SK-N-MC (cell line): Measurements from ENCODE around the gene MYZAP.

Experiments
- DNase-seq: peaks from one replicate; pipeline ENCODE4 v3.0.0-alpha.2; 2011; ENCODE audit warnings: low read depth, low spot score
- H3K27ac ChIP-seq: fragments of 200-600 bp; sonication (generic); 2 replicates; pipeline ENCODE4 v1.5.1; 2016; ENCODE audit warnings: mixed run types
- H3K36me3 ChIP-seq: fragments of 200-600 bp; sonication (generic); 2 replicates; pipeline ENCODE4 v1.6.1; 2017; ENCODE audit warnings: antibody characterized with exemption, low read length, mixed read lengths; ENCODE audit not compliant: insufficient read depth
- H3K4me3 ChIP-seq: fragments of 200-600 bp; sonication (generic); 2 replicates; pipeline ENCODE4 v1.5.1; 2016
- H3K9ac ChIP-seq: fragments of 200-600 bp; sonication (generic); 2 replicates; pipeline ENCODE4 v1.8.0; 2017; ENCODE audit warnings: mixed run types, mixed read lengths; ENCODE audit not compliant: insufficient read length
- H3K9me3 ChIP-seq: fragments of 200-600 bp; sonication (generic); 2 replicates; pipeline ENCODE4 v1.6.1; 2017; ENCODE audit warnings: low read depth, mild to moderate bottlenecking, antibody characterized with exemption, low read length, moderate library complexity, mixed read lengths
- EZH2 ChIP-seq: fragments of 200-600 bp; sonication (generic); IDR thresholded peaks from one replicate; pipeline ENCODE4 v1.6.1; 2017; ENCODE audit warnings: antibody characterized with exemption
- FOXP2 ChIP-seq: optimal IDR thresholded peaks from 2 replicates; pipeline ENCODE3; 2011; ENCODE audit warnings: mild to moderate bottlenecking, moderate library complexity; ENCODE audit not compliant: insufficient read depth; ENCODE audit errors: extremely low read length, control extremely low read depth
- POLR2AphosphoS5 ChIP-seq: IDR thresholded peaks from 2 replicates; pipeline ENCODE4 v1.6.1; 2012; ENCODE audit warnings: mild to moderate bottlenecking, low read depth, low read length, borderline replicate concordance

MYZAP gene

GRCh38 chr15:57639306-57639705 is 47.6 kb downstream of the MYZAP start:
- TF ChIP-seq POLR2AphosphoS5 (no peak), EZH2 (no peak), FOXP2 (no peak)
- Histone ChIP-seq H3K9me3 (no peaks in the 10 kb centered on the region), H3K27ac (no peak overlapping the region), H3K36me3 (no peaks in the 10 kb centered on the region), H3K4me3 (no peak overlapping the region), H3K9ac (no peak overlapping the region)
- DNase-seq, result no peak

DNA sequence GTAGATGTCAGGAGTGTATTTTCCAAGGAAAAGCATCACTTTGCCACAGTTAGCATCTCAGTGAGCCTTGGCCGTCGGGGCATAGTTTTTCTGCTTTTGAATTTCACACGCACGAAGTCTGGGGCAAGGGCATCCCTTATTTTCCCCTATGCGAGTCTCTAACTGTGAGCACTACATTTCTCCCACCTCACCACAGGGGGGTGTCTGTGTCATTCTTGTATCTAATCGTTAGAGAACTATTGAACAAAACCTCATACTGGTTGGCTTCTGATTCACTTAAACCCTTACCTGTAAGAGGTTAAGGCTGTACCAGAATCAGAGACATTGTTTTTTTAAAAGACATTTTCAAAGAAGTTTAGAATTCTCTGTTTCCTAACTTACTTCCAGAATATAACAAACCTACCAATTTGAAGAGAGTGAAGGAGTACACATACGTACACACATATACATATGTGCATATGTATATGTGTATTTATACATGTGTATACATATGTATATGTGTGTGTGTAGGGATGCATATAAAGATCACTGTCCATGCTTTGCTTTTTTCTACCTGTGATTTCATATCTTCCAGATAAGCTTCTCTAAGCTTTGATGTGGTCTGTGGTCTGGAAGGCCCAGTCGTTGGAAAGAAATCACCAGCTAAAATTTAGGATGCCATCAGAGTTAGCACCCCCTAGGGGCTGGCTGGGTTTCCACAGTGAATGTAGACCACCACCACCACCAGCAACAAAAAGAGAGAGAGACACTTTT is 49.4 kb downstream of the MYZAP start:
- DNase-seq, result no peak
- no peak overlapping the region for H3K4me3 ChIP-seq
- no peak overlapping the region for H3K27ac ChIP-seq
- H3K36me3 ChIP-seq, result no peaks in the 10 kb centered on the region
- TF ChIP-seq EZH2 (no peak), FOXP2 (no peak), POLR2AphosphoS5 (no peak)
- H3K9me3 ChIP-seq, result no peaks in the 10 kb centered on the region
- H3K9ac ChIP-seq, result no peak overlapping the region

DNA sequence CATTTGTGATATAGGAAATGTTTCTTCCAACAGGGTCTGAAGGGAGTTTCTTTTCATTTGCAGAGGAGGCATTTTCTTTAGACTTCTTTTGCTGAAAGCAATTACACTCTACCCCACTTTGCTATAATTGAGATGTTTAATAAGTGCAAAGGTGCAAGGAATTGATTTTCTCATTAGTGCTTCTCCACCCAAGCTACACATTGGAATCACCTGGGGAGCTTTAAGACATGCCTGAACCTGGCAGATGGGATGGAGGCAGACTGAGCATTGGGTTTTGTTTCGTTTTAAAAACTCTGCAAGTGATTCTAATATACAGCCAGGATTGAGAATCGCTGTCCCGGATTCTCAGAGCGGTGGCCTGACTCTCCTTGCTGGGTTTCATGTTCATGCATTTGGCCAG is 52.1 kb downstream of the MYZAP start:
- no peak overlapping the region for H3K4me3 ChIP-seq
- H3K36me3 ChIP-seq, result no peaks in the 10 kb centered on the region
- H3K9me3 ChIP-seq, result no peaks in the 10 kb centered on the region
- TF ChIP-seq EZH2, result no peak
- no peak for TF ChIP-seq FOXP2
- TF ChIP-seq POLR2AphosphoS5, result no peak
- DNase-seq, result no peak
- H3K9ac ChIP-seq, result no peak overlapping the region
- no peak overlapping the region for H3K27ac ChIP-seq

DNA sequence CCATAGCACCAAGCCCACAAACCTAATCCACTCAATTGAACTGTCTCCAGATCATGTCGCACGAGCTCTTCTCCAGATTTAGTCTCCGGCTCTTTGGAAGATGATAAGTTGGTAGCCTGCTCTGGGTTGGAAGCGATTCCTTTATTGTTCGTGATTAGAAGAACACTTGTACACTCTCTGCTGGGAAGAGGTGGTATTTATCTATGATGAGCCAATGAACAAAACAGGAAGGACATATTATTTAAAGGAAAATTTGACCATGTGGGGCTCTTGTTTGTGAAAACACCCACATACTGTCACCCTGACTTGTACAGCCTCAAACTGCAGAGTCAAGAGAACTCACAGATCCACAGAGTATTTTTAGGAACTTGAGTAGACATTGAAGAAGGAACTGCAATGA is 54.4 kb downstream of the MYZAP start:
- no peak for DNase-seq
- no peak overlapping the region for H3K9ac ChIP-seq
- no peak overlapping the region for H3K27ac ChIP-seq
- no peak for TF ChIP-seq POLR2AphosphoS5
- TF ChIP-seq FOXP2, result no peak
- TF ChIP-seq EZH2, result no peak
- H3K9me3 ChIP-seq, result no peaks in the 10 kb centered on the region
- H3K4me3 ChIP-seq, result no peak overlapping the region
- H3K36me3 ChIP-seq, result no peaks in the 10 kb centered on the region

- no peaks in the 10 kb centered on the region for H3K9me3 ChIP-seq
- H3K9ac ChIP-seq, result no peak overlapping the region
- no peaks in the 10 kb centered on the region for H3K36me3 ChIP-seq
- no peak overlapping the region for H3K27ac ChIP-seq
- no peak overlapping the region for H3K4me3 ChIP-seq
- DNase-seq, result no peak
- TF ChIP-seq FOXP2 (no peak), POLR2AphosphoS5 (no peak), EZH2 (no peak)
These were observed 55.5 kb downstream of the MYZAP start for GRCh38 chr15:57647071-57647790.

DNA sequence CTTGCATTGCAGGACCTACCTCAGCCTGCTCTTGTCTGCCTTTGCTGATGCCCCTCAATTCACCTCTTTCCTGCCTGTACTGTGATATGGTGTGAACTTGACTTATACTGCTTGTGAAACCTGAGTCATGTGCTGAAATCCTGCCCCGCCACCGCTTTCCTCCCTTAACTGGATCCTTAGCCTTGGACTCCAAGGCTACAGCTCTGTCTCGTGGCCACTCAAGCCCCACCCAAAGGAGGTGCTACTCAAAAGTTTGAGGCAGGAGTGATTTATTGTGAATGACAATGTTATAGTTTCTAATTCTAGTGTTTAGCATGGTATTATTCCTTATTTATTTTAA is 56.1 kb downstream of the MYZAP start:
- no peak for DNase-seq
- no peaks in the 10 kb centered on the region for H3K9me3 ChIP-seq
- TF ChIP-seq FOXP2 (no peak), EZH2 (no peak), POLR2AphosphoS5 (no peak)

GRCh38 chr15:57649138-57649537 is 57.4 kb downstream of the MYZAP start:
- no peak for TF ChIP-seq POLR2AphosphoS5
- no peak for TF ChIP-seq FOXP2
- no peak for TF ChIP-seq EZH2
- DNase-seq, result no peak
- Histone ChIP-seq H3K27ac (no peak overlapping the region), H3K9ac (no peak overlapping the region), H3K9me3 (no peaks in the 10 kb centered on the region), H3K4me3 (no peak overlapping the region), H3K36me3 (no peaks in the 10 kb centered on the region)

More for the DNA sequence above, 56.1 kb downstream of the MYZAP start:
- Histone ChIP-seq H3K36me3 (no peaks in the 10 kb centered on the region), H3K4me3 (no peak overlapping the region), H3K27ac (no peak overlapping the region), H3K9ac (no peak overlapping the region)

DNA sequence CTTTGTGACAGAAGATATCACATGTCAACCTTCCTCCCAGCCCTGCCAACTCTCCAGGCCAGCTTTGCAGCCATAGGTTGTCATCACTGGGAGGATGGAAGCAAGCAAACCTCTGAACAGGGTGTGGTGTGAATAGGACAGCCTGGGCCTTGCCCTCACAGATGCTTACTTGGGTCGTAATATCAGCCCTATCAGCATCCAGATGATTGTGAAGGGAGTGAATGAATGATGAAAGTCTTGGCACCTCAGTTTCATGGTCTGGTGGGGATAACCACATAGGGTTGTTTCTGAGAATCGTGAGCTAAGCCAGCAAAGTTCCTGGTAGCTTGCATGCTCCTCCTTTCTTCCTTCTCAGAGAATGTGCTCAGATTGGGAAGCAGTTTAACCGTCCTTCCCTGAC is 59.7 kb downstream of the MYZAP start:
- Histone ChIP-seq H3K9me3 (no peaks in the 10 kb centered on the region), H3K27ac (no peak overlapping the region), H3K9ac (no peak overlapping the region), H3K4me3 (no peak overlapping the region), H3K36me3 (no peaks in the 10 kb centered on the region)
- TF ChIP-seq EZH2 (no peak), FOXP2 (no peak)
- no peak for DNase-seq
